Endothelial cell of umbilical vein (primary cell): Measurements from ENCODE around the gene BBX. TPM values are rescaled to one million over a fixed set of nuclear protein-coding genes. Genes with fewer than 3 reads are reported as not detected.

Experiments used
- BruUV-seq: library from RNA; stranded (reverse); fragments of 400-500 nt; replicated peaks from 2 replicates; lab custom pipeline; 2021; lab: Mats Ljungman, UMichigan
- CTCF ChIA-PET: fragments of 300-600, 350-600 bp; sonication (Branson Sonifier 250); formaldehyde crosslinking; loops from one replicate; lab custom pipeline; 2021; ENCODE audit warnings: antibody characterized with exemption, inconsistent platforms; lab: Charles Lee
- POLR2A ChIA-PET: fragments of 300-600, 350-600 bp; sonication (Branson Sonifier 250); formaldehyde crosslinking; loops from one replicate; lab custom pipeline; 2021; ENCODE audit warnings: antibody characterized with exemption, inconsistent platforms; lab: Charles Lee
- DNase-seq: peaks from one replicate; pipeline ENCODE4 v3.0.0-alpha.2; 2011; ENCODE audit warnings: low read depth, low spot score
- FAIRE-seq: peaks from 2 replicates; lab custom pipeline; 2011; peaks lifted over from hg19 to GRCh38; lab: Jason Lieb, UNC
- H2AFZ ChIP-seq: 2 replicates; pipeline ENCODE4 v1.6.0; 2012; ENCODE audit warnings: low read depth, low read length, control low read depth, inconsistent platforms
- H3K27ac ChIP-seq: 2 replicates; pipeline ENCODE4 v1.5.1; 2011; ENCODE audit warnings: low read depth, mild to moderate bottlenecking, control low read depth, low read length, moderate library complexity; ENCODE audit not compliant: insufficient read depth
- H3K27me3 ChIP-seq, 2 experiments: 2 replicates each; pipeline versions ENCODE4 v1.6.0 to v1.6.1; 2011; ENCODE audit warnings: low read length in 2 of 2, mixed read lengths in 1 of 2; ENCODE audit not compliant: control insufficient read depth in 2 of 2, insufficient read depth in 2 of 2
- H3K36me3 ChIP-seq, 2 experiments: 2 replicates in 1 of 2; 3 replicates in 1 of 2; pipeline ENCODE4 v1.5.1; 2011; ENCODE audit warnings: low read length in 2 of 2, mild to moderate bottlenecking in 1 of 2, moderate library complexity in 1 of 2; ENCODE audit not compliant: control insufficient read depth in 2 of 2, insufficient read depth in 2 of 2; ENCODE audit errors: extremely low read depth in 1 of 2
- H3K4me1 ChIP-seq: 3 replicates; pipeline ENCODE4 v1.5.1; 2011; ENCODE audit warnings: mild to moderate bottlenecking, low read length; ENCODE audit not compliant: control insufficient read depth, insufficient read depth; ENCODE audit errors: extremely low read depth
- H3K4me2 ChIP-seq: 2 replicates; pipeline ENCODE4 v1.6.1; 2011; ENCODE audit warnings: low read length, control low read depth, mixed read lengths; ENCODE audit not compliant: insufficient read depth
- H3K4me3 ChIP-seq, 3 experiments: fragments of 200-600 bp in 1 of 3; sonication (generic), shearing (Covaris generic) in 1 of 3; replicated peaks in 1 of 3; 2 replicates each; pipeline ENCODE4 v1.5.1; 2011 to 2016; ENCODE audit warnings: control low read depth in 3 of 3, low read length in 3 of 3, mild to moderate bottlenecking in 2 of 3, inconsistent platforms in 1 of 3, low read depth in 1 of 3, moderate library complexity in 1 of 3; ENCODE audit not compliant: insufficient read depth in 1 of 3
- H3K79me2 ChIP-seq: 2 replicates; pipeline ENCODE4 v1.6.0; 2012; ENCODE audit warnings: low read length, inconsistent platforms; ENCODE audit not compliant: control insufficient read depth, insufficient read depth
- H3K9ac ChIP-seq: replicated peaks from 2 replicates; pipeline ENCODE3; 2011; ENCODE audit warnings: low read length, control low read depth; ENCODE audit not compliant: insufficient read depth; ENCODE audit errors: extremely low read depth
- H3K9me1 ChIP-seq: replicated peaks from 3 replicates; pipeline ENCODE4 v1.6.0; 2011; ENCODE audit warnings: mild to moderate bottlenecking, low read length; ENCODE audit not compliant: control insufficient read depth, insufficient read depth; ENCODE audit errors: extremely low read depth
- H3K9me3 ChIP-seq: replicated peaks from 2 replicates; pipeline ENCODE4 v1.5.1; 2012; ENCODE audit warnings: low read length, inconsistent platforms; ENCODE audit not compliant: control insufficient read depth, insufficient read depth
- H4K20me1 ChIP-seq: replicated peaks from 2 replicates; pipeline ENCODE3; 2011; ENCODE audit warnings: mild to moderate bottlenecking, low read length; ENCODE audit not compliant: control insufficient read depth, insufficient read depth; ENCODE audit errors: extremely low read depth
- CTCF ChIP-seq, 2 donors: IDR thresholded peaks; 1 replicate in 1 of 2; 2 replicates in 1 of 2; pipeline ENCODE4 v1.5.1; 2011; ENCODE audit warnings: low read length in 2 of 2, mild to moderate bottlenecking in 2 of 2, moderate library complexity in 2 of 2, control low read depth in 1 of 2, inconsistent platforms in 1 of 2, low read depth in 1 of 2; ENCODE audit not compliant: insufficient read depth in 1 of 2; ENCODE audit errors: extremely low read depth in 1 of 2
- EZH2 ChIP-seq: IDR thresholded peaks from 2 replicates; pipeline ENCODE4 v1.6.1; 2012; ENCODE audit warnings: borderline replicate concordance, low read depth, mild to moderate bottlenecking, moderate library complexity, low read length, inconsistent platforms; ENCODE audit not compliant: severe bottlenecking
- GATA2 ChIP-seq: IDR thresholded peaks from 2 replicates; pipeline ENCODE4 v1.7.0; 2011; ENCODE audit warnings: low read depth, mild to moderate bottlenecking, moderate library complexity, mixed read lengths, low read length; ENCODE audit not compliant: insufficient read length, insufficient read depth
- JUN ChIP-seq: IDR thresholded peaks from 2 replicates; pipeline ENCODE4 v1.6.1; 2011; ENCODE audit warnings: borderline replicate concordance, low read depth; ENCODE audit not compliant: insufficient read length, insufficient read depth
- MAX ChIP-seq: IDR thresholded peaks from 2 replicates; pipeline ENCODE4 v1.6.1; 2011; ENCODE audit not compliant: insufficient read depth, insufficient read length
- MYC ChIP-seq: IDR thresholded peaks from one replicate; pipeline ENCODE4 v1.6.1; 2011; ENCODE audit warnings: mild to moderate bottlenecking, low read depth, low read length
- POLR2A ChIP-seq: IDR thresholded peaks from 2 replicates; pipeline ENCODE4 v1.6.1; 2012; ENCODE audit warnings: low read depth, mild to moderate bottlenecking, control low read depth, low read length
- POLR2AphosphoS5 ChIP-seq: IDR thresholded peaks from 2 replicates; pipeline ENCODE4 v1.6.1; 2012; ENCODE audit warnings: low read depth, mild to moderate bottlenecking, control low read depth, low read length, moderate library complexity; ENCODE audit not compliant: insufficient read depth
- dilution Hi-C: fragments of 300-500 bp; cut with MboI; formaldehyde crosslinking; loops from one replicate; pipeline ENCODE4 v1.15.0; 2019; ENCODE audit warnings: low sequenced_read_pairs; ENCODE audit not compliant: extremely low pct_ligation_motif_present
- intact Hi-C: fragments of 100-400 bp; cut with micrococcal nuclease; formaldehyde crosslinking; loops from one replicate; pipeline ENCODE4 v1.10.0; 2022
- polyA plus RNA-seq, 4 experiments: library from polyadenylated mRNA; depleted of rRNA in 3 of 4; stranded (reverse) in 3 of 4; unstranded in 1 of 4; fragments of >200 nt; gene quantifications; 2 replicates each; pipeline versions ENCODE4 v1.2.1 to v1.2.3, GENCODE V29; 2011 to 2012; ENCODE audit warnings: missing spikeins in 1 of 4
- total RNA-seq: library from RNA; stranded (reverse); gene quantifications from 2 replicates; pipeline ENCODE4 v1.2.3, GENCODE V29; 2021

The BBX gene
- total and polyA plus RNA-seq, 2 donors (not counting 3 experiments of a cell fraction or from before 2014, with no cell fraction given), result 21.4 to 43.4 TPM

- no TSS peak for BruUV-seq
- Histone ChIP-seq H3K36me3 (no peaks in the 10 kb centered on the region), H4K20me1 (no peaks in the 10 kb centered on the region), H3K79me2 (no peaks in the 10 kb centered on the region), H3K4me1 (no peaks in the 10 kb centered on the region), H3K4me2 (no peak overlapping the region), H3K4me3 (no peak overlapping the region), H3K9me1 (no peaks in the 10 kb centered on the region), H3K27ac (no peak overlapping the region), H2AFZ (no peak overlapping the region), H3K27me3 (peaks cover 16 to 24% of the 10 kb centered on the region in 2 experiments), H3K9me3 (no peaks in the 10 kb centered on the region), H3K9ac (no peak overlapping the region)
- no peak for FAIRE-seq
- TF ChIP-seq MYC (no peak), EZH2 (no peak), JUN (no peak), CTCF (IDR thresholded peaks at IDR 0.05; ENCODE audit: extremely low read depth in 1 of 2, insufficient read depth in 1 of 2, low read depth in 1 of 2, low read length in 2 of 2) (no peak), MAX (no peak), POLR2AphosphoS5 (no peak), GATA2 (no peak), POLR2A (no peak)
- CTCF ChIA-PET, result no interaction called here
- intact Hi-C loops, result no loop called here
- dilution Hi-C loops, result no loop called here
- POLR2A ChIA-PET, result no interaction called here
- DNase-seq, result no peak
Observed at GRCh38 chr3:107514453-107514852, 8.3 kb upstream of the BBX start.
